Motor neuron (in vitro differentiated cells): ENCODE results near the gene NPBWR2. TPM values are rescaled to one million over a fixed set of nuclear protein-coding genes. Genes with fewer than 3 reads are reported as not detected.

Experiments
- ATAC-seq, 8 experiments: fragments of 200-7000 bp; cut with Tn5 transposase; replicated peaks in 6 of 8; 2 replicates each; pipeline ENCODE4 v1.8.0; 2021; ENCODE audit warnings: mild to moderate bottlenecking in 8 of 8, moderate library complexity in 8 of 8
- H3K27ac ChIP-seq, 2 donors: fragments of 250-450 bp; sonication (Bioruptor Pico); 2 replicates each; pipeline ENCODE4 v1.9.0; 2021; ENCODE audit warnings: antibody characterized with exemption in 2 of 2, mild to moderate bottlenecking in 2 of 2, moderate library complexity in 1 of 2
- H3K4me1 ChIP-seq, 2 donors: fragments of 250-450 bp; sonication (Bioruptor Pico); replicated peaks in 1 of 2; 2 replicates each; pipeline ENCODE4 v1.6.1; 2021; ENCODE audit warnings: antibody characterized with exemption in 2 of 2, mild to moderate bottlenecking in 2 of 2, moderate library complexity in 1 of 2
- H3K4me3 ChIP-seq, 5 donors: fragments of 250-450 bp; sonication (Bioruptor Pico); 2 replicates each; pipeline ENCODE4 v1.9.0; 2021; ENCODE audit warnings: antibody characterized with exemption in 5 of 5, mild to moderate bottlenecking in 5 of 5, moderate library complexity in 4 of 5
- WGBS, 10 experiments: fragments of 450-650 bp; shearing (Covaris generic); methylation state at CpG; one replicate each; pipeline ENCODE4 v1.0.0; 2022; 5-methylcytosine and 5-hydroxymethylcytosine counted together
- in situ Hi-C, 9 experiments: fragments of 400-800 bp; cut with MboI; loops; one replicate each; pipeline ENCODE4 v1.15.0; 2021; ENCODE audit warnings: low sequenced_read_pairs in 9 of 9, low pct_unique_long_range_greater_than_20kb in 2 of 9; ENCODE audit not compliant: unreplicated experiment in 9 of 9
- total RNA-seq, 8 experiments: library from RNA; unstranded; fragments of 300-600 nt; gene quantifications; 2 replicates each; pipeline versions ENCODE4 v1.2.3 to v1.2.4, GENCODE V29; 2022

The NPBWR2 gene
- total RNA-seq, 8 experiments from 2014 or later, result 0.11 to 1.3 (median 0.48) TPM; not detected in 4

- no peak for ATAC-seq
- H3K4me1 ChIP-seq, result peaks cover 13 to 24% of the 10 kb centered on the region in 2 donors
- 17 to 82% methylated on average over 1 to 5 of the region's 9 CpGs; no CpG with 5 or more reads in 8 of the 10 experiments for WGBS, 10 experiments
- no peak overlapping the region for H3K27ac ChIP-seq
- in situ Hi-C loops, result no loop called here
- H3K4me3 ChIP-seq, result no peak overlapping the region
These were observed 51.9 kb downstream of the NPBWR2 start for GRCh38 chr20:64055396-64055892.

GRCh38 chr20:64053841-64054661, 53.3 kb downstream of the NPBWR2 start:
- H3K4me1 ChIP-seq, result peaks cover 20 to 24% of the 10 kb centered on the region in 2 donors
- no peak overlapping the region for H3K27ac ChIP-seq
- no peak overlapping the region for H3K4me3 ChIP-seq
- in situ Hi-C loops, result no loop called here
- 14 to 45% (median 27%) methylated on average over 2 to 3 of the region's 17 CpGs; no CpG with 5 or more reads in 6 of the 10 experiments for WGBS, 10 experiments
- ATAC-seq, result peak; percentile 16 to 67 (median 48)

Other genes with a start within 250 kb of the NPBWR2 start
- under 1 TPM in 1 of 8 experiments, not detected in 7; 0.60 TPM for gene ABHD16B, start 246.1 kb downstream of the NPBWR2 start, total RNA-seq
- gene TPD52L2, start 242.3 kb downstream of the NPBWR2 start, total RNA-seq, result 100 to 1,000 TPM in 1 of 8 experiments, 10 to 100 TPM in 7; 41.3 to 108 (median 70.4) TPM
- gene DNAJC5, start 212.4 kb downstream of the NPBWR2 start, total RNA-seq, result 10 to 100 TPM; 31.7 to 80.7 (median 41.5) TPM
- 10 to 100 TPM; 15.5 to 59.3 (median 24.6) TPM for gene UCKL1, start 151.1 kb downstream of the NPBWR2 start, total RNA-seq
- 10 to 100 TPM in 7 of 8 experiments, 1 to 10 TPM in 1; 9.3 to 27.9 (median 16.3) TPM for gene ZNF512B, start 137.6 kb downstream of the NPBWR2 start, total RNA-seq
- gene SAMD10, start 127.9 kb downstream of the NPBWR2 start, total RNA-seq, result 1 to 10 TPM in 7 of 8 experiments, under 1 TPM in 1; 0.51 to 9.5 (median 6.1) TPM
- gene PRPF6, start 126.4 kb downstream of the NPBWR2 start, total RNA-seq, result 10 to 100 TPM; 38.2 to 97.9 (median 64.2) TPM
- 1 to 10 TPM in 4 of 8 experiments, under 1 TPM in 4; 0.61 to 2.5 (median 1.0) TPM for gene C20orf204, start 71.4 kb downstream of the NPBWR2 start, total RNA-seq
- gene SOX18, start 57.9 kb downstream of the NPBWR2 start, total RNA-seq, result under 1 TPM in 6 of 8 experiments, not detected in 2; 0.05 to 0.54 (median 0.21) TPM
- 10 to 100 TPM; 22.4 to 70.3 (median 37.1) TPM for gene TCEA2, start 44.4 kb downstream of the NPBWR2 start, total RNA-seq
- gene RGS19, start 28.0 kb downstream of the NPBWR2 start, total RNA-seq, result 1 to 10 TPM in 7 of 8 experiments, under 1 TPM in 1; 0.92 to 8.8 (median 3.3) TPM
- gene OPRL1, start 27.5 kb downstream of the NPBWR2 start, total RNA-seq, result 1 to 10 TPM in 4 of 8 experiments, under 1 TPM in 4; 0.15 to 3.1 (median 1.5) TPM
- gene LKAAEAR1, start 23.2 kb downstream of the NPBWR2 start, total RNA-seq, result under 1 TPM in 2 of 8 experiments, not detected in 6; 0.52 to 0.76 TPM
- gene MYT1, start 56.9 kb upstream of the NPBWR2 start, total RNA-seq, result 10 to 100 TPM in 4 of 8 experiments, 1 to 10 TPM in 1, under 1 TPM in 3; 0.10 to 42.7 (median 14.0) TPM
- 10 to 100 TPM; 24.1 to 68.5 (median 32.7) TPM for gene PCMTD2, start 148.2 kb upstream of the NPBWR2 start, total RNA-seq